Osteocyte (in vitro differentiated cells): Measurements from ENCODE around the gene REST. TPM values are rescaled to one million over a fixed set of nuclear protein-coding genes. Genes with fewer than 3 reads are reported as not detected.

Experiments
- DNase-seq: peaks from one replicate; pipeline ENCODE4 v3.0.0; 2021; ENCODE audit warnings: mixed read lengths; ENCODE audit not compliant: unreplicated experiment; ENCODE audit errors: extremely low spot score
- H3K27ac Mint-ChIP-seq: one replicate; pipeline ENCODE4 v1.8.0; 2021; ENCODE audit warnings: mild to moderate bottlenecking, mixed read lengths; ENCODE audit not compliant: unreplicated experiment
- H3K27me3 Mint-ChIP-seq: one replicate; pipeline ENCODE4 v1.8.0; 2021; ENCODE audit warnings: mixed read lengths; ENCODE audit not compliant: unreplicated experiment
- H3K36me3 Mint-ChIP-seq: one replicate; pipeline ENCODE4 v1.8.0; 2021; ENCODE audit warnings: mixed read lengths; ENCODE audit not compliant: unreplicated experiment
- H3K4me1 Mint-ChIP-seq: one replicate; pipeline ENCODE4 v1.8.0; 2021; ENCODE audit warnings: mixed read lengths; ENCODE audit not compliant: unreplicated experiment
- H3K4me3 Mint-ChIP-seq: one replicate; pipeline ENCODE4 v1.8.0; 2021; ENCODE audit warnings: mild to moderate bottlenecking, moderate library complexity, mixed read lengths; ENCODE audit not compliant: unreplicated experiment
- H3K9me3 Mint-ChIP-seq: one replicate; pipeline ENCODE4 v1.8.0; 2021; ENCODE audit warnings: mixed read lengths; ENCODE audit not compliant: unreplicated experiment
- total RNA-seq: library from RNA; stranded (reverse); gene quantifications from 2 replicates; pipeline ENCODE4 v1.2.1, GENCODE V29; 2021
- TF ChIP-seq, protein P1 (sequence below): fragments of 200-600 bp; sonication (generic); IDR thresholded peaks from 2 replicates; pipeline ENCODE4 v1.5.0; 2021; ENCODE audit warnings: antibody characterized with exemption, mild to moderate bottlenecking, moderate library complexity

The REST gene
- total RNA-seq, 1 donor from 2014 or later = 55.5 TPM

DNA sequence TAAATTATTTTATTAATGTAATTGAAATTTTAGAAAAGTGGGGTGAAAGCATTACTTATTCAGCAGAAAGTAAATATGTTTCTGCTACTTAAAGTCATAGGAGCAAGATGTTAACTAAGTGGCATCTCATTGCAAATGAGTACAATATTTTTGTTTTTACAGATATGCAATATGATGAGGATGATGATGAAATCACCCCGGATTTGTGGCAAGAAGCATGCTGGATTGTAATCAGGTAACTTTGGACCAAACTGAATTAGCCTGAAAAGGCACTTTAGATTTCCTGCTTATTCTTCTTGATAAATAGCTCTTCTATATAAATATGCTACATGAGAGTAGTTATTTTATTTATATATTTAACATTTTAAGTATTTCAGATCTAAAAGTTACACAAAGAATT, 78.5 kb downstream of the REST start:
- DNase-seq = no peak
- peaks cover 20% of the 10 kb centered on the region for H3K4me1 Mint-ChIP-seq

DNA sequence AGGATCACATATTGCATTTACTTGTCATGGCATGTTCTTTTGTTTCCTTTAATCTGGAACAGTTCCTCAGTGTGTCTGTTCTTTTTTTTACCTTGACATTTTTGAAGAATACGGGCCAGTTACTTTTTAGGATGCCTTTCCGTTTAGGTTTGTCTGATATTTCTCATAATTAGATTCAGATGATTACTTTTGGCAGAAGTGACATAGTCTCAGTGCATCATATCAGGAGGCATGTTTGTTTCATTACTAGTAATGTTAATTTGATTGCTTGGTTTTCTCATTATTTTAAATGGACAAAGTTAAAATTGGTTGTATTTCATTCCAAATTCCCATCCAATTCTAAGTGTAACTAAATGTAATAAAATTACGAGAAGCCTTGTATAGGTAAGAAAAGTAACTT, 79.3 kb downstream of the REST start:
- H3K36me3 Mint-ChIP-seq = peaks cover 43% of the 10 kb centered on the region
- no peak for DNase-seq

More for the DNA sequence above, 78.5 kb downstream of the REST start:
- no peaks in the 10 kb centered on the region for H3K27me3 Mint-ChIP-seq
- peaks cover 35% of the 10 kb centered on the region for H3K36me3 Mint-ChIP-seq
- no peaks in the 10 kb centered on the region for H3K9me3 Mint-ChIP-seq
- TF ChIP-seq, protein P1, sequence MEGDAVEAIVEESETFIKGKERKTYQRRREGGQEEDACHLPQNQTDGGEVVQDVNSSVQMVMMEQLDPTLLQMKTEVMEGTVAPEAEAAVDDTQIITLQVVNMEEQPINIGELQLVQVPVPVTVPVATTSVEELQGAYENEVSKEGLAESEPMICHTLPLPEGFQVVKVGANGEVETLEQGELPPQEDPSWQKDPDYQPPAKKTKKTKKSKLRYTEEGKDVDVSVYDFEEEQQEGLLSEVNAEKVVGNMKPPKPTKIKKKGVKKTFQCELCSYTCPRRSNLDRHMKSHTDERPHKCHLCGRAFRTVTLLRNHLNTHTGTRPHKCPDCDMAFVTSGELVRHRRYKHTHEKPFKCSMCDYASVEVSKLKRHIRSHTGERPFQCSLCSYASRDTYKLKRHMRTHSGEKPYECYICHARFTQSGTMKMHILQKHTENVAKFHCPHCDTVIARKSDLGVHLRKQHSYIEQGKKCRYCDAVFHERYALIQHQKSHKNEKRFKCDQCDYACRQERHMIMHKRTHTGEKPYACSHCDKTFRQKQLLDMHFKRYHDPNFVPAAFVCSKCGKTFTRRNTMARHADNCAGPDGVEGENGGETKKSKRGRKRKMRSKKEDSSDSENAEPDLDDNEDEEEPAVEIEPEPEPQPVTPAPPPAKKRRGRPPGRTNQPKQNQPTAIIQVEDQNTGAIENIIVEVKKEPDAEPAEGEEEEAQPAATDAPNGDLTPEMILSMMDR = no peak
- no peak overlapping the region for H3K27ac Mint-ChIP-seq
- H3K4me3 Mint-ChIP-seq = no peak overlapping the region

DNA sequence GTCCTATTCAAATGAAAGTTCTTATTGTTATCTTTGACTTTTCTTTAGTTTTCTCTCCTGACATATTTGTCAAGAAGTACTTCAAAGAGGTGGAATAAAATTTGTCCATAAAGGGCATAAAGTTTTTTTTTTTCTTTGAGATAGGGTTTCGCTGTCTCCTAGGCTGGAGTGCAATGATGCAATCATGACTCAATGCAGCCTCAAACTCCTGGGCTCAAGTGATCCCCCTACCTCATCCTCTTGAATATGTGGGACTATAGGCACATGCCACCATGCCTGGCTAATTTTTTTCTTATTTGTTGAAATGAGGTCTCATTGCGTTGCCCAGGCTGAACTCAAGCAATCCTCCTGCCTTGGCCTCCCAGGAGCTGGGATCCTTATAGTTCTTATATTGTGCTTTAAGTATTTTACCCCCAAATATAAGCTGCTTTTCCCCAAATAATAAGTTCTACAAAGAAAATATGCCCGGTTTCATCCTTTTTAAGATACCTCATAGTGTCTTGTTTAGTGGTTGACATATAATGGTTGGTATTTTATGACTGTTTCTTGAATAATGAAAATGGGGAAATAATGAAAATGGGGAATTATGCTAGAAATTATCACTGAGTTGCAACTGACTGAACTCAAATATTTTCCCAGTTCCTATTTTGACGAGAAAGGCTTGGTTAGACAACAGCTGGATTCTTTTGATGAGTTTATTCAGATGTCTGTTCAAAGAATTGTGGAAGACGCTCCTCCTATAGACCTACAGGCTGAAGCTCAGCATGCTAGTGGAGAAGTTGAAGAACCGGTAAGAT, 82.6 kb downstream of the REST start:
- Mint-ChIP-seq H3K27me3 (no peaks in the 10 kb centered on the region), H3K36me3 (peaks cover 56% of the 10 kb centered on the region), H3K4me1 (no peaks in the 10 kb centered on the region), H3K4me3 (no peak overlapping the region), H3K27ac (no peak overlapping the region), H3K9me3 (no peaks in the 10 kb centered on the region)
- TF ChIP-seq, protein P1 = no peak
- DNase-seq = no peak

More for the DNA sequence above, 79.3 kb downstream of the REST start:
- Mint-ChIP-seq H3K4me3 (no peak overlapping the region), H3K9me3 (no peaks in the 10 kb centered on the region), H3K4me1 (peaks cover 12% of the 10 kb centered on the region), H3K27ac (no peak overlapping the region), H3K27me3 (no peaks in the 10 kb centered on the region)
- TF ChIP-seq, protein P1 = no peak

DNA sequence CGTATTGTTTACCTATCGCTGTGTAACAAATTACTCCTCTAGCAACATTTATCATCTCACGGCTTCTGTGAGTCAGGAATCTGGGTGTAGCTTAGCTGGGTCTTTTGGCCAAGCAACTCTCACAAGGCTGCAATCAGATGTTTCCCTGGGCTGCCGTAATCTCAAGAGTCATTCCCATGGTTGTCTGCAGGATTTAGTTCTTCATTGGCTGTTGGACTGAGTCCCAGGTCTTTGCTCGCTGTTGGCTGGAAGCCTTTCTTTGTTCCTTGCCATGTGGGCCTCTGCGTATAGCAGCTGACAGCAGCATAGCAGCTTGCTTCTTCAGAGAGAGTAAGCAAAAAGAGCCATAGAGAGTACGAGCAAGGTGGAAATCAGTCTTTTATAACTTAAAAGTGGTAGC, 87.8 kb downstream of the REST start:
- Mint-ChIP-seq H3K4me3 (no peak overlapping the region), H3K27me3 (no peaks in the 10 kb centered on the region), H3K4me1 (no peaks in the 10 kb centered on the region), H3K27ac (no peak overlapping the region), H3K9me3 (no peaks in the 10 kb centered on the region), H3K36me3 (peaks cover 58% of the 10 kb centered on the region)
- DNase-seq = no peak
- TF ChIP-seq, protein P1 = no peak

GRCh38 chr4:56999751-57000150, 92.1 kb downstream of the REST start:
- peaks cover 53% of the 10 kb centered on the region for H3K36me3 Mint-ChIP-seq
- H3K9me3 Mint-ChIP-seq = no peaks in the 10 kb centered on the region
- no peak overlapping the region for H3K27ac Mint-ChIP-seq
- H3K4me1 Mint-ChIP-seq = no peaks in the 10 kb centered on the region
- no peaks in the 10 kb centered on the region for H3K27me3 Mint-ChIP-seq
- no peak overlapping the region for H3K4me3 Mint-ChIP-seq
- DNase-seq = no peak
- TF ChIP-seq, protein P1 = no peak
